Measurements from ENCODE around the gene ARSD. TPM values are rescaled to one million over a fixed set of nuclear protein-coding genes. Genes with fewer than 3 reads are reported as not detected.
"Not testable (repeated sequence)": the region's sequence is repeated elsewhere in the genome, so short reads cannot be mapped to it uniquely, and the experiment has no call there.

The ARSD gene
- total RNA-seq, 2 donors from 2014 or later, result 2.2 to 3.6 TPM

- H3K36me3 Mint-ChIP-seq (ENCODE audit: low read depth), result no peaks in the 10 kb centered on the region
- H3K4me3 Mint-ChIP-seq, result no peak overlapping the region
- ATAC-seq (no peak), DNase-seq (no peak)
- H3K27ac Mint-ChIP-seq, result no peak overlapping the region
- no peaks in the 10 kb centered on the region for H3K9me3 ChIP-seq (ENCODE audit: control insufficient read depth, low read length, poor library complexity, severe bottlenecking)
- H3K4me1 Mint-ChIP-seq, result no peaks in the 10 kb centered on the region
- no peaks in the 10 kb centered on the region for H3K27me3 Mint-ChIP-seq
Observed at GRCh38 chrX:2897311-2897689, 31.8 kb downstream of the ARSD start.

DNA sequence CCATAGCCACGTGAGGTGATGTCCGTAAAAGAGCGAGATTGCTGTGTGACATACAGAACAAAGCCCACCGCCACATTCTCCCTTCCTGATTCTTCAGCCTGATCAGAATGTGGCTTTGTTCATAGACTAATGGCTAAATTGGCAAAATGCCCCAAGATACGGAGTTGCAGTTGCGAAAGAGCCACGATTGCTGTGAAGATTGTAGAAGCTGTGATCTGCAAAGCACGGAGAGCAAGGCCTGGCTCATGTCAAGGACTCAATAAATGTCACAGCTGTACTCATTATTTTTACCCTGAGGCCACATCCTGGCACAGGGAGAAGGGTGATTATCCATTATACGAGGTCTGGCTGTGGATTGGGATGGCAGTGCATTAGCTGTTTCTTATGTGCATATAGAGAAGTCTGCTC lies 34.2 kb downstream of the ARSD start:
- no peak for DNase-seq
- no peak for ATAC-seq
- H3K27me3 Mint-ChIP-seq, result no peaks in the 10 kb centered on the region
- H3K9me3 ChIP-seq (ENCODE audit: control insufficient read depth, low read length, poor library complexity, severe bottlenecking), result no peaks in the 10 kb centered on the region
- no peaks in the 10 kb centered on the region for H3K4me1 Mint-ChIP-seq
- no peaks in the 10 kb centered on the region for H3K36me3 Mint-ChIP-seq (ENCODE audit: low read depth)
- no peak overlapping the region for H3K4me3 Mint-ChIP-seq
- H3K27ac Mint-ChIP-seq, result no peak overlapping the region

DNA sequence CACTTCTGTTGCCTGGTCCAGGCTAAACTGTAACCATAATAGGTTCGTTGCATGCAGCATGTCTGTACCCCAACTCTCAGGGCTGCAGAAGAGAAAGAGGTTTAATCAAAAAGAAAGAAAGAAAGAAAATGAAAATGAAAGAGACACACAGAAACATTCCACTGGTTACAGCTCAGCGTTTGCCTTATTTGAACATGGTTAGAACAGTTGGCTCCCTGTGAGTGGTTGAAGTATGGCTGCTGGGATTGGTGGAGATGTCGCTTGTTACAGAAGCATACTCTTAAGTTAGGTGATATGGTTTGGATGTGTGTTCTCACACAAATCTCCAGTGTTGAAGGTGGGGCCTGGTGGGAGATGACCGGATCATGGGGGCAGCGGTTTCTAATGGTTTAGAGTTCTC lies 36.3 kb downstream of the ARSD start:
- Mint-ChIP-seq H3K4me3 (no peak overlapping the region), H3K27me3 (peaks cover 4% of the 10 kb centered on the region)
- ATAC-seq, result no peak

DNA sequence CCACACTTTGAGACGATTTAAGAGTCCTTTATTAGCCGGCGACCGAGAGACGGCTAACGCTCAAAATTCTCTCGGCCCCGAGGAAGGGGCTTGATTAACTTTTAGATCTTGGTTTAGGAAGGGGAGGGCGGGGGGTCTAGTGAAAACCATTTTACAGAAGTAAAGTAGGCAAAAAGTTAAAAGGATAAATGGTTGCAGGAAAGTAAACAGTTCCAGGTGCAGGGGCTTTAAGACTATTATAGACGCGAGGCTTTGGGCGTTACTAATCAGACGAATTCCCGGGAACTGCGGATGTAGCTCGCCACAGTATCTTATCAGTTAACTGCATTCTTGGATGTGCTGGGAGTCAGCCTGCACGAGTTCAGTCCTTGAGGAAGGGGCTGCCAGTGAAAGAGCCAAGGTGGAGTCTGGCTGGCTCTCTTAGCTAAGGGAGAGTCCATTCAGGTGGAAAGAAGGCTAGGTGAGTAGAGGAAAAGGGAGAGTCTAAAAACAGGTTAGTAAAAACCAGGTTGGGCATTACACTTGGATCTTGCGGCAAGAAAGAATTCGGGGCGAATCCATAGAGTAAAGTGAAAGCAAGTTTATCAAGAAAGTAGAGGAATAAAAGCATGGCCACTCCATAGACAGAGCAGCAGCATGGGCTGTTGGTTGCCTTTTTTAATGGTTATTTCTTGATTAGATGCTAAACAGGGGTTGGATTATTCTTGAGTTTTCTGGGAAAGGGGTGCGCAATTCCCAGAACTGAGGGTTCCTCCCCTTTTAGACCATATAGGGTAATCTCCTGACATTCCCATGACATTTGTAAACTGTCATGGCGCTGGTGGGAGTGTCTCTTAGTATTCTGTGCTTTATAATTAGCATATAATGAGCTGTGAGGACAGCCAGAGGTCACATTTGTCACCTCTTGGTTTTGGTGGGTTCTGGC lies 38.3 kb downstream of the ARSD start:
- not testable (repeated sequence) for H3K36me3 Mint-ChIP-seq (ENCODE audit: low read depth); H3K9me3 ChIP-seq (ENCODE audit: control insufficient read depth, low read length, poor library complexity, severe bottlenecking); H3K27me3 Mint-ChIP-seq; H3K4me3 Mint-ChIP-seq; ATAC-seq; H3K27ac Mint-ChIP-seq; DNase-seq; H3K4me1 Mint-ChIP-seq

More for the DNA sequence above, 36.3 kb downstream of the ARSD start:
- Mint-ChIP-seq H3K4me1 (peaks cover 2% of the 10 kb centered on the region), H3K36me3 (ENCODE audit: low read depth) (no peaks in the 10 kb centered on the region), H3K27ac (no peak overlapping the region)
- DNase-seq, result no peak
- no peaks in the 10 kb centered on the region for H3K9me3 ChIP-seq (ENCODE audit: control insufficient read depth, low read length, poor library complexity, severe bottlenecking)

- H3K27ac Mint-ChIP-seq, result peak overlapping the region; percentile 34
- not testable (repeated sequence) for DNase-seq; H3K27me3 Mint-ChIP-seq; H3K4me1 Mint-ChIP-seq; H3K9me3 ChIP-seq (ENCODE audit: control insufficient read depth, low read length, poor library complexity, severe bottlenecking); H3K36me3 Mint-ChIP-seq (ENCODE audit: low read depth); ATAC-seq
- peak overlapping the region; percentile 86 for H3K4me3 Mint-ChIP-seq
Observed at GRCh38 chrX:2889706-2890490, 39.2 kb downstream of the ARSD start.

DNA sequence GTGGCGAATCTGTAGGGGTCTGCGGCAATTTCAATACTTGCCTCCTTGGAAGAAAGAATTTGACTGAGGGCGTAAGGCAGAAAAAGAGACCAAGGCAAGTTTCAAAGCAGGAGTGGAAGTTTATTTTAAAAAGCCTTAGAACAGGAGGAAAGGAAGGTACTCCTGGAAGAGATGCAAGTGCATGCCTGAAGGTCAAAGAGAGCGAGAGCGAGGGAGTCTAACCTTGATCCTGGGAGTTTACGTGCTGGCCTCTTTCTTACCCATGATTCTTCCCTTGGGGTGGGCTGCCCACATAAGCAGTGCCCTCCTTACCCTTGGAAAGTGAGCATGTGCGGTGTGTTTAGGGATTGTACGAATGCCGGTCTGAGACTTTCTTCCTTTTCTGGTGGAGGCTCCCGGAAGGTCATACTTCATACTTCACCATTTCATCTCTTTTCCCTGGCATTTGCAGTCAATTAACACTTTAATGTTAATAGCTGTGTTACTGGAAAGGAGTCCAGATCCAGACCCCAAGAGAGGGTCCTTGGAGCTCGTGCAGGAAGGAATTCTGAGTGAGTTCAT lies 40.0 kb downstream of the ARSD start:
- H3K4me3 Mint-ChIP-seq, result peak overlapping the region; percentile 86
- H3K4me1 Mint-ChIP-seq, result peaks cover 2% of the 10 kb centered on the region
- no peaks in the 10 kb centered on the region for H3K36me3 Mint-ChIP-seq (ENCODE audit: low read depth)
- DNase-seq, result no peak
- H3K9me3 ChIP-seq (ENCODE audit: control insufficient read depth, low read length, poor library complexity, severe bottlenecking), result no peaks in the 10 kb centered on the region
- no peak for ATAC-seq
- peaks cover 4% of the 10 kb centered on the region for H3K27me3 Mint-ChIP-seq
- peak overlapping the region; percentile 34 for H3K27ac Mint-ChIP-seq

DNA sequence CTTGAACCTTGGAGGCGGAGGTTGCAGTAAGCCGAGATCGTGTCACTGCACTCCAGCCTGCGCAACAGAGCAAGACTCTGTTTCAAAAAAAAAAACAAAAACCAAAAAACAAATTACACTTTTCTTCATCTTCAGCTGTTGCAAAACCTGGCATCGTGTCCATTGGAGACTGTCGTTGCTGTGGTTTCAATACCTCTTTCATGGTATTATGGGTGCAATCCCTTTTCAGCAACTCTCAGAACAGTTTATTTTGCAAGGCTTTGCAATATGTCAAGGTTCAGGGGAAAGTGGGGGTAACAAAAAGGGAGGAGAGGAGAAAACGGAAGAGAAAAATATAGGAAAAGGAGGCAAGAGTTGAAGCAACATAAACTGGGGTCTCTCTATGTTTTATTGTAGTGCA lies 40.8 kb downstream of the ARSD start:
- Mint-ChIP-seq H3K36me3 (ENCODE audit: low read depth) (no peaks in the 10 kb centered on the region), H3K27me3 (peaks cover 4% of the 10 kb centered on the region), H3K27ac (no peak overlapping the region), H3K4me1 (peaks cover 2% of the 10 kb centered on the region), H3K4me3 (no peak overlapping the region)
- H3K9me3 ChIP-seq (ENCODE audit: control insufficient read depth, low read length, poor library complexity, severe bottlenecking), result no peaks in the 10 kb centered on the region
- no peak for DNase-seq
- no peak for ATAC-seq

GRCh38 chrX:2883770-2884169 lies 45.4 kb downstream of the ARSD start:
- H3K36me3 Mint-ChIP-seq (ENCODE audit: low read depth), result peaks cover 3% of the 10 kb centered on the region
- H3K27me3 Mint-ChIP-seq, result peaks cover 11% of the 10 kb centered on the region
- no peak overlapping the region for H3K4me3 Mint-ChIP-seq
- peaks cover 2% of the 10 kb centered on the region for H3K4me1 Mint-ChIP-seq
- DNase-seq (no peak), ATAC-seq (no peak)
- H3K27ac Mint-ChIP-seq, result no peak overlapping the region
- no peaks in the 10 kb centered on the region for H3K9me3 ChIP-seq (ENCODE audit: control insufficient read depth, low read length, poor library complexity, severe bottlenecking)

DNA sequence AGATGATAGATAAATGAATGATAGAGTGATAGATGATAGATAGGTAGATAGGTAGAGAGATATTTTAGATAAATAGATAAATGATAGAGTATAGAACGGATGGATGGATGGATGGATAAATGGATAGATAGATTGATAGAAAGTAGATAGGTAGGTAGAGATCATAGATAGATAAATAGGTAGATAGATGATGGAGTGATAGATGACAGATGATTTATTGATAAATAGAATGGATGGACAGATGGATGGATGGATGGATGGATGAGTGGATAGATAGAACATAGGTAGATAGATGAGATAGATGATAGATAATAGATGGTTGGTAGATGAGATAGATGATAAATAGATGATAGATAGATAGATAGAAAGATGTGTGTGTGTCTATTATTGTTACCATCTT lies 49.5 kb downstream of the ARSD start:
- no peaks in the 10 kb centered on the region for H3K9me3 ChIP-seq (ENCODE audit: control insufficient read depth, low read length, poor library complexity, severe bottlenecking)
- no peak overlapping the region for H3K4me3 Mint-ChIP-seq
- H3K27me3 Mint-ChIP-seq, result peaks cover 7% of the 10 kb centered on the region
- ATAC-seq, result no peak
- peaks cover 3% of the 10 kb centered on the region for H3K36me3 Mint-ChIP-seq (ENCODE audit: low read depth)
- no peak for DNase-seq
- H3K4me1 Mint-ChIP-seq, result no peaks in the 10 kb centered on the region
- no peak overlapping the region for H3K27ac Mint-ChIP-seq

DNA sequence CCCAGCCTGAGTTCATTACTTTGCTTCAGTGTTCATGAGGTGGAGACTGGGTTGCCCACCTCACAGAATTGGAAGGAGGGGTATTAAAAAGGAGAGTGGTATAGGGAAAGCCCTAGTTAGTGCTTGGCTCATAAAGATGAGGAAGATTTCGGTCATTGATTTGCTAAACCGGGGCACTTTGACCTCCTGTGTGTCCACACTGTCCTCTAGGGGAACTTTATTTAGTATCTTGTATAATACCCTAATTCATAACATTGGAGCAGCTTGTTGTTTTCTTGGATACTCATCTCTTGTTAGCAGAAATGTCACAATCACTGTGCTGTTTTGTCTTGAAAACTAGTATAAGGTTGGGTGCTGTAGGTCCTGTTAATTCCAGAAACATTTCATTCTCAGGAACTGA lies 50.6 kb downstream of the ARSD start:
- ATAC-seq (no peak), DNase-seq (no peak)
- H3K9me3 ChIP-seq (ENCODE audit: control insufficient read depth, low read length, poor library complexity, severe bottlenecking), result no peaks in the 10 kb centered on the region
- Mint-ChIP-seq H3K36me3 (ENCODE audit: low read depth) (peaks cover 3% of the 10 kb centered on the region), H3K4me1 (no peaks in the 10 kb centered on the region), H3K27me3 (peaks cover 7% of the 10 kb centered on the region), H3K27ac (no peak overlapping the region), H3K4me3 (no peak overlapping the region)

DNA sequence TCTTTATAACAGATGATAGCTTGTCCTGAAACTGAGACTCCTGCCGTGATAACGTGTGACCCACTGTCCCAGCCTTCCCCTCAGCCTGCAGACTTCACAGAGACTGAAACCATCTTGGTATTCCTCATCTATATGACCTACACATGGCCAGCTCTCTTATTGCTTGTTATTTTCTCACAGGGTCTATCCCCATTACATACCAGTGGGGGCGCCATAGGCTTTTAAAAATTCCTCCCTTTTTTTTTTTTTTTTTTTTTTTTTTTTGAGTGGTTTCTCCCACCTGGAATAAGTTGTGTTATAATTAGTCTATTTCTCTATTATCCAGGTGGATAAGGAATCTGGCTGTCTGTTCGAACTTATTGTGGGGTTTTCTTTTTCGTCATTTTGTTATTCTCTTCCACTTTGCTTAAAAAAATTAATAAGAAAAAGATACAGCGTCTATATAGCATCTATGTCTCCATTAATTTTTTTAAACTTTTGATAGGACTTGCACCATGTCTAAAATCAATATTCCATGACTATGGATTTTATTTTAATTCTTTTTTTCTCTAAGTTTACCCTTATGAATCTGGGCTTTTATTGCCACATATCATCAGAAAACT lies 53.2 kb downstream of the ARSD start:
- DNase-seq (no peak), ATAC-seq (no peak)
- Mint-ChIP-seq H3K4me3 (no peak overlapping the region), H3K36me3 (ENCODE audit: low read depth) (peaks cover 3% of the 10 kb centered on the region), H3K4me1 (no peaks in the 10 kb centered on the region), H3K27ac (no peak overlapping the region), H3K27me3 (no peaks in the 10 kb centered on the region)
- H3K9me3 ChIP-seq (ENCODE audit: control insufficient read depth, low read length, poor library complexity, severe bottlenecking), result no peaks in the 10 kb centered on the region

- Mint-ChIP-seq H3K27me3 (no peaks in the 10 kb centered on the region), H3K4me1 (no peaks in the 10 kb centered on the region), H3K36me3 (ENCODE audit: low read depth) (peaks cover 3% of the 10 kb centered on the region), H3K4me3 (no peak overlapping the region), H3K27ac (no peak overlapping the region)
- no peak for ATAC-seq
- DNase-seq, result no peak
- H3K9me3 ChIP-seq (ENCODE audit: control insufficient read depth, low read length, poor library complexity, severe bottlenecking), result no peaks in the 10 kb centered on the region
Observed at GRCh38 chrX:2875136-2875481, 54.0 kb downstream of the ARSD start.
